WTC11 (cell line): ENCODE results near the gene C2CD5. TPM values are rescaled to one million over a fixed set of nuclear protein-coding genes. Genes with fewer than 3 reads are reported as not detected.

Experiments
- ATAC-seq: fragments of 200-7000 bp; cut with Tn5 transposase; 2 replicates; pipeline ENCODE4 v1.10.0; 2021; ENCODE audit warnings: mild to moderate bottlenecking, moderate library complexity
- CTCF ChIA-PET: fragments of 300-600 bp; sonication (Branson Sonifier 250); formaldehyde crosslinking; loops from one replicate; lab custom pipeline; 2021; ENCODE audit warnings: antibody characterized with exemption; lab: Charles Lee
- POLR2A ChIA-PET: fragments of 350-600 bp; sonication (Branson Sonifier 250); formaldehyde crosslinking; loops from one replicate; lab custom pipeline; 2021; ENCODE audit warnings: antibody characterized with exemption; lab: Charles Lee
- DNase-seq: peaks from one replicate; pipeline ENCODE4 v3.0.0; 2021; ENCODE audit warnings: low spot score
- H3K27ac Mint-ChIP-seq: 2 replicates; pipeline ENCODE4 v1.8.0; 2021; ENCODE audit warnings: mixed read lengths
- H3K27me3 Mint-ChIP-seq: 2 replicates; pipeline ENCODE4 v1.8.0; 2021; ENCODE audit warnings: low read depth, mild to moderate bottlenecking, moderate library complexity, mixed read lengths
- H3K36me3 Mint-ChIP-seq: 2 replicates; pipeline ENCODE4 v1.8.0; 2021; ENCODE audit warnings: mixed read lengths
- H3K4me1 Mint-ChIP-seq: 2 replicates; pipeline ENCODE4 v1.8.0; 2022; ENCODE audit warnings: mixed read lengths
- H3K4me3 Mint-ChIP-seq: 2 replicates; pipeline ENCODE4 v1.8.0; 2021; ENCODE audit warnings: mild to moderate bottlenecking, moderate library complexity, mixed read lengths
- H3K9me3 Mint-ChIP-seq: 2 replicates; pipeline ENCODE4 v1.8.0; 2021; ENCODE audit warnings: mixed read lengths
- AR ChIP-seq: fragments of 250-450 bp; sonication (Bioruptor Pico); IDR thresholded peaks from 2 replicates; pipeline ENCODE4 v1.9.0; 2021; ENCODE audit warnings: mild to moderate bottlenecking
- ETV6 ChIP-seq: sonication (generic); formaldehyde crosslinking; IDR thresholded peaks from 2 replicates; pipeline ENCODE4 v1.8.1; 2022; ENCODE audit warnings: mild to moderate bottlenecking, missing genetic modification reagents
- GTF2I ChIP-seq: fragments of 250-450 bp; sonication (Bioruptor Pico); conservative IDR thresholded peaks from 2 replicates; pipeline ENCODE4 v1.4.0; 2021; ENCODE audit warnings: mild to moderate bottlenecking
- HMGA2 ChIP-seq: fragments of 250-450 bp; sonication (Bioruptor Pico); IDR thresholded peaks from 2 replicates; pipeline ENCODE4 v1.4.0; 2021; ENCODE audit warnings: mild to moderate bottlenecking, moderate library complexity
- JUN ChIP-seq: sonication (generic); formaldehyde crosslinking; IDR thresholded peaks from 2 replicates; pipeline ENCODE4 v1.8.0; 2023; ENCODE audit warnings: mild to moderate bottlenecking, missing genetic modification reagents
- MXD4 ChIP-seq: fragments of 250-450 bp; sonication (Bioruptor Pico); IDR thresholded peaks from 2 replicates; pipeline ENCODE4 v1.8.0; 2021; ENCODE audit warnings: mild to moderate bottlenecking, moderate library complexity, borderline replicate concordance
- NFYB ChIP-seq: sonication (generic); formaldehyde crosslinking; conservative IDR thresholded peaks from 2 replicates; pipeline ENCODE4 v1.8.0; 2022; ENCODE audit warnings: low read depth, missing genetic modification reagents
- NR2C2 ChIP-seq: sonication (generic); formaldehyde crosslinking; IDR thresholded peaks from 2 replicates; pipeline ENCODE4 v1.8.0; 2022; ENCODE audit warnings: mild to moderate bottlenecking, missing genetic modification reagents
- PRDM15 ChIP-seq: sonication (generic); formaldehyde crosslinking; IDR thresholded peaks from 2 replicates; pipeline ENCODE4 v1.8.0; 2022; ENCODE audit warnings: missing genetic modification reagents
- RORB ChIP-seq: fragments of 250-450 bp; sonication (Bioruptor Pico); IDR thresholded peaks from 2 replicates; pipeline ENCODE4 v1.9.0; 2021; ENCODE audit warnings: mild to moderate bottlenecking
- ZNF121 ChIP-seq: sonication (generic); formaldehyde crosslinking; IDR thresholded peaks from 2 replicates; pipeline ENCODE4 v1.8.0; 2023; ENCODE audit warnings: missing genetic modification reagents
- ZNF219 ChIP-seq: sonication (generic); formaldehyde crosslinking; IDR thresholded peaks from 2 replicates; pipeline ENCODE4 v1.8.0; 2023; ENCODE audit warnings: missing genetic modification reagents, mild to moderate bottlenecking, borderline replicate concordance
- ZNF317 ChIP-seq: sonication (generic); formaldehyde crosslinking; IDR thresholded peaks from 2 replicates; pipeline ENCODE4 v1.8.1; 2023; ENCODE audit warnings: low read depth, mild to moderate bottlenecking, moderate library complexity, missing genetic modification reagents, borderline replicate concordance
- ZNF396 ChIP-seq: fragments of 250-450 bp; sonication (Bioruptor Pico); IDR thresholded peaks from 2 replicates; pipeline ENCODE4 v1.8.0; 2021; ENCODE audit warnings: mild to moderate bottlenecking, moderate library complexity, borderline replicate concordance
- ZNF416 ChIP-seq: fragments of 250-450 bp; sonication (Bioruptor Pico); IDR thresholded peaks from 2 replicates; pipeline ENCODE4 v1.9.0; 2021; ENCODE audit warnings: mild to moderate bottlenecking, inconsistent platforms
- ZNF512 ChIP-seq: sonication (generic); formaldehyde crosslinking; IDR thresholded peaks from 2 replicates; pipeline ENCODE4 v1.8.1; 2022; ENCODE audit warnings: missing genetic modification reagents, borderline replicate concordance
- total RNA-seq: library from RNA; stranded (reverse); gene quantifications from 3 replicates; pipeline ENCODE4 v1.2.3, GENCODE V29; 2021
- TF ChIP-seq, protein P1 (sequence below): fragments of 250-450 bp; sonication (Bioruptor Pico); conservative IDR thresholded peaks from 2 replicates; pipeline ENCODE4 v1.9.0; 2021; ENCODE audit warnings: mild to moderate bottlenecking
- TF ChIP-seq, protein P2 (sequence below): sonication (generic); formaldehyde crosslinking; IDR thresholded peaks from 2 replicates; pipeline ENCODE4 v1.8.0; 2022; ENCODE audit warnings: mild to moderate bottlenecking, missing genetic modification reagents
- TF ChIP-seq, protein P3 (sequence below): sonication (generic); formaldehyde crosslinking; IDR thresholded peaks from 2 replicates; pipeline ENCODE4 v1.8.1; 2022; ENCODE audit warnings: low read depth, mild to moderate bottlenecking, moderate library complexity, missing genetic modification reagents, borderline replicate concordance
- TF ChIP-seq, protein P4 (sequence below): sonication (generic); formaldehyde crosslinking; conservative IDR thresholded peaks from 2 replicates; pipeline ENCODE4 v1.8.1; 2022; ENCODE audit warnings: mild to moderate bottlenecking, missing genetic modification reagents

The C2CD5 gene
- total RNA-seq, 1 experiment from 2014 or later = 48.1 TPM

GRCh38 chr12:22576065-22576464, 31.7 kb upstream of the C2CD5 start (continued):
- TF ChIP-seq, protein P1, sequence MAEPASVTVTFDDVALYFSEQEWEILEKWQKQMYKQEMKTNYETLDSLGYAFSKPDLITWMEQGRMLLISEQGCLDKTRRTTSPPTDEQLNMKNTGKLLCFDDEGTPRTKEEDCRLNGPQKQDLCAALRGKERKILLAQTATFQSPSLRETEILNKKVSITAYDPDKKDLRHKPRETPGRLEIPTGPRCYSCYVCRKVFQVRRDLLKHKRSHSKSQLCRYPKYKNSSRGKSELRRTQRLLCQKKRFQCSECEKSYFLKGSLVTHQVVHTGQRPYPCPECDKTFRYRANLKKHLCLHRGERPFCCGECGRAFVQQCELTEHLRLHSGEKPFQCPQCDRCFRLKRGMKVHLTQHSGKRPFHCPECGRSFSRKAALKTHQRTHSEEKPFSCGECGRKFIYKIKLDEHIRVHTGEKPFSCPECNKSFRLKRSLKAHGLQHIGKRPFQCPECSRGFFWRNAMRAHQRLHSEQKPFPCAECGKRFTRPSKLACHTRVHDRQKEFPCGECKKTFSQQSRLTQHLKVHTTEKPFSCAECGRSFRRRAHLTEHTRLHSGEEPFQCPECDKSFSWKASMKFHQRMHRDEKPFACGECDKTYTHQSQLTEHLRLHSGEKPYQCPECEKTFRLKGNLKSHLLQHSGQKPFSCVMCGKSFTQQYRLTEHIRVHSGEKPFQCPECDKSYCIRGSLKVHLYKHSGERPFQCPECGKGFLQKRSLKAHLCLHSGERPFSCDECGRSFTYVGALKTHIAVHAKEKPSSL (CRISPR knock-in tag) = no peak
- TF ChIP-seq ZNF219 (CRISPR knock-in tag) (no peak), GTF2I (CRISPR knock-in tag) (no peak), AR (CRISPR knock-in tag) (no peak), PRDM15 (no peak), ZNF416 (no peak), ETV6 (CRISPR knock-in tag) (no peak)
- TF ChIP-seq, protein P2, sequence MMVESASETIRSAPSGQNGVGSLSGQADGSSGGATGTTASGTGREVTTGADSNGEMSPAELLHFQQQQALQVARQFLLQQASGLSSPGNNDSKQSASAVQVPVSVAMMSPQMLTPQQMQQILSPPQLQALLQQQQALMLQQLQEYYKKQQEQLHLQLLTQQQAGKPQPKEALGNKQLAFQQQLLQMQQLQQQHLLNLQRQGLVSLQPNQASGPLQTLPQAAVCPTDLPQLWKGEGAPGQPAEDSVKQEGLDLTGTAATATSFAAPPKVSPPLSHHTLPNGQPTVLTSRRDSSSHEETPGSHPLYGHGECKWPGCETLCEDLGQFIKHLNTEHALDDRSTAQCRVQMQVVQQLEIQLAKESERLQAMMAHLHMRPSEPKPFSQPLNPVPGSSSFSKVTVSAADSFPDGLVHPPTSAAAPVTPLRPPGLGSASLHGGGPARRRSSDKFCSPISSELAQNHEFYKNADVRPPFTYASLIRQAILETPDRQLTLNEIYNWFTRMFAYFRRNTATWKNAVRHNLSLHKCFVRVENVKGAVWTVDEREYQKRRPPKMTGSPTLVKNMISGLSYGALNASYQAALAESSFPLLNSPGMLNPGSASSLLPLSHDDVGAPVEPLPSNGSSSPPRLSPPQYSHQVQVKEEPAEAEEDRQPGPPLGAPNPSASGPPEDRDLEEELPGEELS (CRISPR knock-in tag) = no peak

- Mint-ChIP-seq H3K27me3 (no peaks in the 10 kb centered on the region), H3K27ac (no peak overlapping the region), H3K36me3 (peaks cover 8% of the 10 kb centered on the region), H3K4me1 (peaks cover 3% of the 10 kb centered on the region), H3K4me3 (no peak overlapping the region), H3K9me3 (peaks cover 16% of the 10 kb centered on the region)
- TF ChIP-seq ZNF396 (CRISPR knock-in tag) (no peak), ZNF121 (peak; percentile 39; the same call in 1 of the 2 replicates)
- POLR2A ChIA-PET = no interaction called here
- DNase-seq (no peak), ATAC-seq (no peak)
- CTCF ChIA-PET = no interaction called here
These were observed 30.6 kb upstream of the C2CD5 start for GRCh38 chr12:22574921-22575320.

DNA sequence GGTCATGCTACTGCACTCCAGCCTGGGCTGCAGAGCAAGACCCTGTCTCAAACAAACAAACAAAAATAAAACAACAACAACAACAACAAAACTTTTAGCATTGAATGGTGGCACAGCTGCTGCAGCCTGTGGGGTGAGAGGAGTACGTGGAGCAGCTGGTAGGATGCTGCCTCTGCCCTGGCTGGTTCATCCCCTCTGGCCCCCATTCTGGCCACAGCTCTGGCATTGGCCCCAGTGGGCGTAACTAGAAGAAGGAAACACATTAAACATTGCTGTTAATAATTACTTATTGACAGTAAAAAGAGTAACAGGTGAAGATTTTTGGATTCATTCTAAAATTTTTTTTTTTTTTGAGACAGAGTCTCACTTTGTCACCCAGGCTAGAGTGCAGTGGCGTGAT, 28.8 kb upstream of the C2CD5 start:
- H3K27me3 Mint-ChIP-seq = no peaks in the 10 kb centered on the region
- no peak for TF ChIP-seq JUN (CRISPR knock-in tag)
- no peak for TF ChIP-seq NFYB (CRISPR knock-in tag)
- no peak for TF ChIP-seq ZNF317 (CRISPR knock-in tag)
- no peak for TF ChIP-seq ETV6 (CRISPR knock-in tag)
- no peak for TF ChIP-seq ZNF512 (CRISPR knock-in tag)
- no peak for TF ChIP-seq NR2C2 (CRISPR knock-in tag)
- no peak for TF ChIP-seq HMGA2 (CRISPR knock-in tag)
- no peak for TF ChIP-seq RORB
- TF ChIP-seq, protein P3, sequence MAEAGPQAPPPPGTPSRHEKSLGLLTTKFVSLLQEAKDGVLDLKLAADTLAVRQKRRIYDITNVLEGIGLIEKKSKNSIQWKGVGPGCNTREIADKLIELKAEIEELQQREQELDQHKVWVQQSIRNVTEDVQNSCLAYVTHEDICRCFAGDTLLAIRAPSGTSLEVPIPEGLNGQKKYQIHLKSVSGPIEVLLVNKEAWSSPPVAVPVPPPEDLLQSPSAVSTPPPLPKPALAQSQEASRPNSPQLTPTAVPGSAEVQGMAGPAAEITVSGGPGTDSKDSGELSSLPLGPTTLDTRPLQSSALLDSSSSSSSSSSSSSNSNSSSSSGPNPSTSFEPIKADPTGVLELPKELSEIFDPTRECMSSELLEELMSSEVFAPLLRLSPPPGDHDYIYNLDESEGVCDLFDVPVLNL (CRISPR knock-in tag) = no peak
- TF ChIP-seq, protein P4, sequence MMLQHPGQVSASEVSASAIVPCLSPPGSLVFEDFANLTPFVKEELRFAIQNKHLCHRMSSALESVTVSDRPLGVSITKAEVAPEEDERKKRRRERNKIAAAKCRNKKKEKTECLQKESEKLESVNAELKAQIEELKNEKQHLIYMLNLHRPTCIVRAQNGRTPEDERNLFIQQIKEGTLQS (CRISPR knock-in tag) = no peak
- TF ChIP-seq MXD4 (CRISPR knock-in tag) = no peak

More for the DNA sequence above, 28.8 kb upstream of the C2CD5 start:
- CTCF ChIA-PET = no interaction called here
- Mint-ChIP-seq H3K27ac (no peak overlapping the region), H3K4me3 (no peak overlapping the region), H3K4me1 (peaks cover 2% of the 10 kb centered on the region), H3K9me3 (peaks cover 15% of the 10 kb centered on the region), H3K36me3 (peaks cover 7% of the 10 kb centered on the region)
- DNase-seq = no peak
- ATAC-seq = no peak
- POLR2A ChIA-PET = no interaction called here
